TTC549 (cell line): Measurements from ENCODE around the gene JPH4.

ENCODE experiments used
- FAIRE-seq: peaks from 2 replicates; lab custom pipeline; 2012; peaks lifted over from hg19 to GRCh38; lab: Jason Lieb, UNC

JPH4 gene

GRCh38 chr14:23562822-23563472 lies 15.6 kb downstream of the JPH4 start:
- FAIRE-seq: no peak

- no peak for FAIRE-seq
Measured at GRCh38 chr14:23561873-23562821, 16.4 kb downstream of the JPH4 start.

GRCh38 chr14:23561259-23561658 lies 17.3 kb downstream of the JPH4 start:
- no peak for FAIRE-seq

GRCh38 chr14:23559926-23560520 lies 18.6 kb downstream of the JPH4 start:
- no peak for FAIRE-seq

GRCh38 chr14:23559010-23559925 lies 19.3 kb downstream of the JPH4 start:
- FAIRE-seq: no peak

GRCh38 chr14:23558346-23559009 lies 20.1 kb downstream of the JPH4 start:
- no peak for FAIRE-seq

- no peak for FAIRE-seq
Measured at GRCh38 chr14:23557946-23558345, 20.6 kb downstream of the JPH4 start.

GRCh38 chr14:23557521-23557920 lies 21.1 kb downstream of the JPH4 start:
- no peak for FAIRE-seq

- no peak for FAIRE-seq
Measured at GRCh38 chr14:23556700-23557440, 21.7 kb downstream of the JPH4 start.

GRCh38 chr14:23555882-23556699 lies 22.5 kb downstream of the JPH4 start, which contains the start of gene THTPA:
THTPA (plus strand) TSS chr14:23556271; CDS start chr14:23556758, 487 bp downstream.
- no peak for FAIRE-seq

- FAIRE-seq: no peak
Measured at GRCh38 chr14:23555533-23555881, 23.1 kb downstream of the JPH4 start.

- FAIRE-seq: no peak
Measured at GRCh38 chr14:23551266-23552028, 27.1 kb downstream of the JPH4 start, which contains the start of gene ZFHX2. ZFHX2 (minus strand) TSS chr14:23551765; CDS start chr14:23535325, 16,440 bp downstream.

GRCh38 chr14:23550812-23551265 lies 27.8 kb downstream of the JPH4 start:
- no peak for FAIRE-seq

GRCh38 chr14:23550131-23550811 lies 28.3 kb downstream of the JPH4 start:
- no peak for FAIRE-seq

GRCh38 chr14:23548351-23549318 lies 30.0 kb downstream of the JPH4 start:
- FAIRE-seq: no peak

GRCh38 chr14:23547924-23548323 lies 30.7 kb downstream of the JPH4 start:
- FAIRE-seq: no peak

- no peak for FAIRE-seq
Measured at GRCh38 chr14:23546450-23547035, 32.0 kb downstream of the JPH4 start.
